ENCODE data around the gene PTGS2.
"Not testable (repeated sequence)": the region's sequence is repeated elsewhere in the genome, so short reads cannot be mapped to it uniquely, and the experiment has no call there.

The PTGS2 gene

GRCh38 chr1:186669784-186670183, 10.4 kb downstream of the PTGS2 start:
- not testable (repeated sequence) for DNase-seq

DNA sequence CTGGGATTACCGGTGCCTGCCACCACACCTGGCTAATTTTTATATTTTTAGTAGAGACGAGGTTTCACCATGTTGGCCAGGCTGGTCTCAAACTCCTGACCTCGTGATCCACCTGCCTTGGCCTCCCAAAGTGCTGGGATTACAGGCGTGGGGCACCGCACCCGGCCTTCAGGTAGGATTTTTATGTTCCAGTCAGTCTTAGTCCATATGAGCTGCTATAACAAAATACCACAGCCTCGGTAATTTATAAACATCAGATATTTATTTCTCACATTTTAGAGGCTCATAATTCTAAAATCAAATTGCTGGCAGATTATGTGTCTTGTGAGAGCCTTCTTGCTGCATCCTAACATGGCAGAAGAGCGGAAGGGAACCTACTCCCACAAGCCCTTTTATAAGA, 16.0 kb downstream of the PTGS2 start:
- DNase-seq: not testable (repeated sequence)

- DNase-seq: no peak
These were observed 17.5 kb downstream of the PTGS2 start for GRCh38 chr1:186662752-186663151.

GRCh38 chr1:186659890-186660341, 20.3 kb downstream of the PTGS2 start:
- DNase-seq: no peak

- no peak for DNase-seq
These were observed 21.2 kb downstream of the PTGS2 start for GRCh38 chr1:186658999-186659398.

DNA sequence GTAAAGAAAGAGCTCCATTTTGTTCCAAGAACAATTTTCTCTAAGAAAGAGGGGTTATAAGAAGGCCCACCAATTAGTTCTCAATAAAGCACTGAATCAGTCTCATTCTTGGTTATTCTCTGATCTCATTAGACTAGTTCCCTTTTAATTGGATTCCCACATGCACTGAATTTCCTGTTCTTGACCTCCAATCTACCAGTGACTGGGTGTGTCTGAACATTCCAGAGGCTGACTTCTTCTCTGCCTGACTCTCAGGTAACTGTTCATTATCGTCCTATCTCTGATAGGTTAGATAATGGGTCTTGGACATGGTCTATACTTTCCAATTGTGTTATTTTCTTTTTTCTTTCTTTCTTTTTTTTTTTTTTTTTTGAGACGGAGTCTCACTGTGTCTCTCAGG, 22.7 kb downstream of the PTGS2 start:
- DNase-seq: no peak

DNA sequence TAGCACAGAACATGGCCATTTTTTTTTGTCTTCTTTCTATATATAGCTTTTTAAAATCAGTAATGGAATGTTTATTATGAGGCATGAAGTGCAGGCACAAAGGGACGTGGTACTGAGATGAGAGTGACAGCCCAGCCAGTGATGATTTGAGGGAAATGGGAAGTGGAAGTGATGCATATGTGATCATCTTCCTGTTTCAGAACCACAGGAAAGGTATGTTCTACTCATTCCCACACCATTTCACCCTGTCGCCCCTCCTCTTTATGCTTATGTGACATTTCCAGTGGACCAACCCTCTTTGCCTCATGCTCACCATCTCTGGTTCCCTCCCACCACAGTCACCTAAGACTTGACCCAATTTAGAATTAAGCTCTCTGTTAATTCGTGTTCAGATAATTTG, 24.3 kb downstream of the PTGS2 start:
- DNase-seq: no peak

- no peak for DNase-seq
These were observed 25.5 kb downstream of the PTGS2 start for GRCh38 chr1:186654741-186655140.

DNA sequence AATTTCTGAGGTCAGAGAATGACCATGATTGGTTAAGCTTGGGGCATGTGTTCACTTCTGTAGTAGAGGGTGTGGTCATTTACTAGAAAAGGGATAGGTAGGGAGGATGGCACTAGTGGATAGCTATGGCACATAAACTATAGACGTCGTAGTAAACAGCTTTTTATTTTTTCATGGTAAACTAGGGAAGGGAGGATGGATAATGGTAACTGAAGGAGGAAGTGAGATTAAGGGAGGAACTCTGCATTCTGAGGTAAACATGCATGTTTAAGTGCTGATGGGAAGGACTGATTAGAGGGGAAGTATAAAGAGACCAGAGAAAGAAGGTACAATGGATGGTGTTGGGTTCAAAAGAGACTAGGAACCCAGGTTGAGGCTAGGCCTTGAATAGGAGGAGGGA, 26.9 kb downstream of the PTGS2 start:
- DNase-seq: no peak

GRCh38 chr1:186648613-186649012, 31.6 kb downstream of the PTGS2 start:
- no peak for DNase-seq

DNA sequence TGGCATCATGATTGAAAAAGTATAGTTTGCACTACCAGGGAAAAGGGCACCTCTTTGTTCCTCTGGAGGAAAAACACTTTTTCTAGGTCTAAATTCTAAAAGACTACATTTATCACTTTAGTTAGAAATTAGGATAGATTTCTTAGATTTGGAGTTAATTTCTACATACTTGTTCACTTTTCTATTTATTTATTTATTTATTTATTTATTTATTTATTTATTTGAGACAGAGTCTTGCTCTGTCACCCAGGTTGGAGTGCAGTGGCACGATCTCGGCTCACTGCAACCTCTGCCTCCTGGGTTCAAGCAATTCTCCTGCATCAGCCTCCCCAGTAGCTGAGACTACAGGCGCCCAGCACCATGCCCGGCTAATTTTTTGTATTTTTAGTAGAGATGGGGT, 32.2 kb downstream of the PTGS2 start:
- DNase-seq: not testable (repeated sequence)

GRCh38 chr1:186643614-186644013, 36.6 kb downstream of the PTGS2 start:
- DNase-seq: no peak

GRCh38 chr1:186637567-186637966, 42.7 kb downstream of the PTGS2 start:
- not testable (repeated sequence) for DNase-seq

DNA sequence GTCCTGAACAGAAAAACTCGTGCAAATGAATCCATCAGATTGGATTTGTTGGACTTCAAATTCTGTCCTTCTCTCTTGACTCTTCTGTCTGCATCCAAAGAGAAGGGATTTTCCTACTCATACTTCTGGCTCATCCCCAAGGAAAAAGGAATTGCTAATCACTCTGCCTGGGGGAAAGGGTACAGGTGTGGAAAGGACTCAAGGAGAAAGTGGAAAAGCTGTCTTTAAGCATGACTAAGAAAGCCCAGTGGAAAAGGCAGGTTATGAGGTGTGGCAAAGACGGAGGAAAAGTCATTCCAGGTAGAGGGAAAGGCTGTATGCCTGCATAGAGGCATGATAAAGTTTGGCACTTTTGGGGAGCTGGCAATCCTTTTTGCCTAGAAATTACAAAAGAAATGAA, 43.4 kb downstream of the PTGS2 start:
- DNase-seq: no peak

DNA sequence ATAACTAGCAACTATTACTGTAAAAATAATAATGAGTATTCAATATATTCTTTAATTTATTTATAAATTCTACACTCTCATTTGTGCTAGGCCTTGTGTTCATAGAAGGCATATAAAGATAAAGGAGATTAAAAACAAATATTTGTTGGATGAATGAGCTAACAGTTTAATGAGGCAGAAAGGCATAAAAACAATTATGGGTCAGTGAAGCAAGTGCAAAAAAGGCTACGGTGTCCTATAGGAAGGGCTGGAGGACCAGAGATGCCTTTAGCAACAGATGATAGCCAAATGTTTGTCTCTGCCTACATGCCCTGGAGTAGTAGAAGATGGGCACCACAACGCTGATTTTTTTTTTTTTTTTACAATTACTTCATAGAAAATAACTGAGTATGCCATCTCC, 45.7 kb downstream of the PTGS2 start:
- no peak for DNase-seq

DNA sequence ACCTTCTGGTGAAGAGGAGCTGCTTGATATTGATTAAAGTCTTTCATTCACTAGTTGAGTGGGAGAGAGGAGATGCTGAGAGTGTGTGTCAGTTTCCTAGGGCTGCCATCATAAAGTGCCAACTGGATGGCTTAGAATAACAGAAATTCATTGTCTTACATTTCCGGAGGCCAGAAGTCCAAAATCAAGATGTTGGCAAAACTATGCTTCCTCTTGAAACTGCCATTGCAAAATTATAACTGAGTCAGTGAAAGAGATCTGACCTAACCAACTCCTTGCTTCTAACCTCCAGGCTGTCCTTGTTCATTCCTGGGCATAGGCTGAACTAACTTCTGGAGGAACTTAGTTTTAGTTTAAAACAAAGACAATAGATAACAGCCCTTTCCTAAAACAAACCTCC, 47.1 kb downstream of the PTGS2 start:
- DNase-seq: no peak

GRCh38 chr1:186629341-186629740, 50.9 kb downstream of the PTGS2 start:
- no peak for DNase-seq

DNA sequence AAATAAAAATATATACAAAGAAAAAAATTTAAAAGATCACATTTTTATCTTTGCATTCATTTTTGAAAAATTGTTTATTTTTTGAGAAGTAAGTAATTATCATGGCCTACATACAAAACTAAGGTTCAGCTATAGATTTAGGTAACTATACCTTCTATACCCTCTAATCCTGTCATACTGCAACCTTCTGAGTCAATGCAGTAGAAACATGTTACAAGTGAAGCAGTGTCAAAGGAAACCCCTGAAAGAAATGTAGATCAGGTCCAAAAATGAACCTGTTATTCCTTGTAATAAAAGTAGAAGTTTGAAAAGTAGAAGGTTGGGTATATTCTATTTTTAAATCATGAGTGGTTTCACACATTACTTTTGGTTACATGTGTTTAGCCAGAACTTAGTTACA, 51.3 kb downstream of the PTGS2 start:
- no peak for DNase-seq

- DNase-seq: no peak
These were observed 53.2 kb downstream of the PTGS2 start for GRCh38 chr1:186627019-186627418.

GRCh38 chr1:186626356-186626932, 53.8 kb downstream of the PTGS2 start:
- DNase-seq: no peak

DNA sequence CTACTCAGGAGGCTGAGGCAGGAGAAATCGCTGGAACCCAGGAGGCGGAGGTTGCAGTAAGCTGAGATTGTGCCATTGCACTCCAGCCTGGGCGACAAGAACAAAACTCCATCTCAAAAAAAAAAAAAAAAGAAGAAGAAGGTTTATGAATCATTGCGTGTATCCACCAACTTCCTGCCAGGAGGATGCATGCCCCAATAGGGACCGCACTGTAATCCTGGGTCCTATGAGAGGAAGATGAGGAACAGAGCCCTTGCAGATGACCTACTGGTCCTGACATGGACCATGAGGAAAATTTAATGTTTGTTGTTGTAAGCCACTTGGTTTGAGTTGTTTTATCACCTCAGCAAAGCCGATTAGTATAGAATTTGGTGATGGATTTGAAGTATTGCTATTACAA, 56.7 kb downstream of the PTGS2 start:
- no peak for DNase-seq
